IMR-90 (cell line): ENCODE data around the gene TAGLN.
"Not testable (repeated sequence)": the region's sequence is repeated elsewhere in the genome, so short reads cannot be mapped to it uniquely, and the experiment has no call there.

Experiments used
- BHLHE40 ChIP-seq: fragments of 150-350 bp; IDR thresholded peaks from 2 replicates; pipeline ENCODE4 v1.6.1; 2016; ENCODE audit warnings: mild to moderate bottlenecking, low read depth, low read length
- CEBPB ChIP-seq: IDR thresholded peaks from 2 replicates; pipeline ENCODE4 v1.6.1; 2012; ENCODE audit warnings: low read depth, low read length, improper control_type of control experiment
- CTCF ChIP-seq: conservative IDR thresholded peaks from 2 replicates; pipeline ENCODE4 v1.5.1; 2012; ENCODE audit warnings: mild to moderate bottlenecking, low read depth, low read length, improper control_type of control experiment
- ELK1 ChIP-seq: fragments of 150-350 bp; IDR thresholded peaks from 2 replicates; pipeline ENCODE4 v1.6.1; 2016; ENCODE audit warnings: low read depth, mild to moderate bottlenecking, low read length, moderate library complexity, borderline replicate concordance
- FOS ChIP-seq: fragments of 150-350 bp; IDR thresholded peaks from 2 replicates; pipeline ENCODE4 v1.6.1; 2016; ENCODE audit warnings: low read depth, low read length
- NFE2L2 ChIP-seq: fragments of 150-350 bp; IDR thresholded peaks from 2 replicates; pipeline ENCODE4 v1.6.1; 2016; ENCODE audit warnings: low read depth, mild to moderate bottlenecking, low read length
- POLR2A ChIP-seq: IDR thresholded peaks from 2 replicates; pipeline ENCODE4 v1.6.1; 2012; ENCODE audit warnings: mild to moderate bottlenecking, low read depth, low read length
- RAD21 ChIP-seq: IDR thresholded peaks from 2 replicates; pipeline ENCODE4 v1.6.1; 2012; ENCODE audit warnings: low read length, improper control_type of control experiment
- RFX5 ChIP-seq: IDR thresholded peaks from 2 replicates; pipeline ENCODE4 v1.8.0; 2012; ENCODE audit warnings: low read depth, mild to moderate bottlenecking, low read length, moderate library complexity
- SMC3 ChIP-seq: fragments of 150-350 bp; IDR thresholded peaks from 2 replicates; pipeline ENCODE4 v1.6.1; 2016; ENCODE audit warnings: low read depth, mild to moderate bottlenecking, antibody characterized with exemption, low read length, moderate library complexity
- USF2 ChIP-seq: fragments of 150-350 bp; IDR thresholded peaks from 2 replicates; pipeline ENCODE4 v1.6.1; 2017; ENCODE audit warnings: mild to moderate bottlenecking, antibody characterized with exemption, low read length, low read depth

- not testable (repeated sequence) for TF ChIP-seq POLR2A, CTCF, BHLHE40, USF2, RFX5, CEBPB, NFE2L2, RAD21, FOS, SMC3, ELK1
These were observed 7.7 kb downstream of the TAGLN start for GRCh38 chr11:117206859-117207258.
